ENCODE results near the gene TTC16. TPM values are rescaled to one million over a fixed set of nuclear protein-coding genes. Genes with fewer than 3 reads are reported as not detected.

The TTC16 gene
- total RNA-seq, 1 donor from 2014 or later = not detected

DNA sequence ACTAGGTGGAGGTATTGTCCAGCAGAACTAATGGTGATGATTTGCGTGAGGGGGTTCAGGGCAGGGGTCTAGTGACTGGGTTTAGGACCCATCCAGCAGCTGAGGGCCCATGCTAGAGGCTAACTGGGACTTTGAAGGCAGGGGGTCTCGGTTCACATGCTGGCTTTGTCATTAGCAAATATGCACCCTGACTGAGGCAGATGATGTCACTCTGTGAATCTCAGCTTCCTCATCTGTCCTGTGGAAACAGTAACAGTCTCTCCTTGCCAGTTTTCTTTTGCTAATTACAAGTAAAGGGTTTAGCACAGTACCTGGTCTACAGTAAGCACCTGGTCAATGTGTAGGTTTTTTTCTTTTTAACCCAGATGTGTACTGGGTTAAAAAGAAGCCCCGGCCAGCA is 57.4 kb downstream of the TTC16 start:
- no peak for TF ChIP-seq CTCF (IDR thresholded peaks at IDR 0.05)
- intact Hi-C loops (cut with micrococcal nuclease) = loop anchor here (5.0 kb wide), 2 partner anchors 161 to 294 kb away; partner anchors contain the start of genes NAIF1, SLC25A25 and STXBP1
- Mint-ChIP-seq H3K9me3 (no peaks in the 10 kb centered on the region), H3K27ac (peak overlapping the region; percentile 41), H3K4me3 (no peak overlapping the region), H3K27me3 (no peaks in the 10 kb centered on the region), H3K36me3 (ENCODE audit: low read depth) (peaks cover 62% of the 10 kb centered on the region), H3K4me1 (peaks cover 63% of the 10 kb centered on the region)
- ChIA-PET POLR2A (interaction anchor here (0.6 to 7.6 kb wide), 3 partner anchors 11 to 1206 kb away, joined by 3 to 96 read pairs (median 7); partner anchors contain the start of gene CDK9), CTCF (no interaction called here)
- ATAC-seq (ENCODE audit: low read depth) (no peak), DNase-seq (no peak)

DNA sequence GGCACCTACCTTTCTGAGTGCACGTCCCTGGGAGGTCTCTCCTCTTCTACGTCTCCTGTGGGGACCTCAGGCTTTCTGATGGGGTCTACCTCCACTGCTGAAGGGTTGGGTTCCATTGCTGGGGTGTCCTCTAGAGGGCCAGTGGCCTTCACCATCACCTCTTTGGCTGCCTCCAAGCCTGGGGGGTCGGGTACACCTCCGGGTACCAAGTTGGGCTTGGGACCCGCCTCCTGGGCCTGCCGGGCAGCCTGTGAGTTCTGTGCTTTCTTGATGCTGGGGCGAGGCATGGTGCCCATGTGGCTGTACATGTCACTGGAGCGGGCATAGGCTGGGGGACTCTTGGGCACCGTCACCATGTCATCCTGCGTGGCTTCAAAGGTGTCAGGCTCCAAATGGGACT is 58.1 kb downstream of the TTC16 start:
- peak overlapping the region; percentile 78 for H3K27ac Mint-ChIP-seq
- peak overlapping the region; percentile 35 for H3K4me3 Mint-ChIP-seq
- no peak for DNase-seq
- no peak for TF ChIP-seq CTCF (IDR thresholded peaks at IDR 0.05)
- peaks cover 58% of the 10 kb centered on the region for H3K36me3 Mint-ChIP-seq (ENCODE audit: low read depth)
- CTCF ChIA-PET = no interaction called here
- intact Hi-C loops (cut with micrococcal nuclease) = loop anchor here (5.0 kb wide), 2 partner anchors 162 to 293 kb away; partner anchors contain the start of genes NAIF1, SLC25A25 and STXBP1
- ATAC-seq (ENCODE audit: low read depth) = no peak
- POLR2A ChIA-PET = interaction anchor here (0.7 to 7.6 kb wide), 2 partner anchors 10 to 1207 kb away, joined by 7 to 96 read pairs; partner anchors contain the start of gene CDK9
- peaks cover 61% of the 10 kb centered on the region for H3K4me1 Mint-ChIP-seq
- H3K9me3 Mint-ChIP-seq = no peaks in the 10 kb centered on the region
- H3K27me3 Mint-ChIP-seq = no peaks in the 10 kb centered on the region

- Mint-ChIP-seq H3K36me3 (ENCODE audit: low read depth) (peaks cover 45% of the 10 kb centered on the region), H3K4me1 (peaks cover 57% of the 10 kb centered on the region), H3K9me3 (no peaks in the 10 kb centered on the region), H3K27me3 (no peaks in the 10 kb centered on the region), H3K27ac (peak overlapping the region; percentile 98), H3K4me3 (peak overlapping the region; percentile 94)
- ATAC-seq (ENCODE audit: low read depth) = peak; percentile 49
- TF ChIP-seq CTCF (IDR thresholded peaks at IDR 0.05) = no peak
- POLR2A ChIA-PET = interaction anchor here (0.6 to 1.5 kb wide), 9 partner anchors 9 to 140 kb away, joined by 3 to 28 read pairs (median 6); partner anchors contain the start of genes CDK9, ENG, PTRH1 and ST6GALNAC4
- DNase-seq = peak; percentile 60
- intact Hi-C loops (cut with micrococcal nuclease) = loop anchor here (1.0 to 5.0 kb wide), 2 partner anchors 9 to 351 kb away; partner anchors contain the start of gene PTGES2
- CTCF ChIA-PET = interaction anchor here (0.6 to 2.0 kb wide), 5 partner anchors 9 to 258 kb away, joined by 3 to 14 read pairs (median 5); partner anchors contain the start of gene CDK9
Measured at GRCh38 chr9:127776195-127776923, 60.5 kb downstream of the TTC16 start.

DNA sequence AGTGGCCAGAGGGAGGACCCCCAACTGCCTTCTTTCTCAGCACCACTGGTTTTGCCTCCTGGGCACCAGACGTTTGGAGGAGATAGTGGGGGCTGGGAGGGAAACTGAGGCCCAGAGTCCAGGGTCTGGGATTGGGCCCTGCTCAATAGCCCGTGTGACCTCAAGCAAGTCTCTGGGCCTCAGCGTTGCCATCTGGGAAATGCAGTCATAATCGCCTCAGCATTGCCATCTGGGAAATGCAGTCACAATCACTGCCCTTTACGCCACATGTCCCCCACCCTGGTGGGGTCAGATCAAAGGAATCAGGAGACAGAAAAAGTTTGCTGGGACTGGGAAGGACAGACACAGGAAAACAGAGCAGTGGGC is 61.0 kb downstream of the TTC16 start:
- Mint-ChIP-seq H3K27ac (peak overlapping the region; percentile 98), H3K36me3 (ENCODE audit: low read depth) (peaks cover 39% of the 10 kb centered on the region), H3K27me3 (no peaks in the 10 kb centered on the region), H3K4me3 (peak overlapping the region; percentile 94), H3K4me1 (peaks cover 57% of the 10 kb centered on the region), H3K9me3 (no peaks in the 10 kb centered on the region)
- ChIA-PET CTCF (interaction anchor here (1.1 to 2.0 kb wide), 3 partner anchors 8 to 145 kb away, joined by 5 to 14 read pairs (median 6); partner anchors contain the start of gene CDK9), POLR2A (interaction anchor here (0.6 to 1.5 kb wide), 6 partner anchors 9 to 140 kb away, joined by 3 to 28 read pairs (median 6); partner anchors contain the start of genes CDK9, ENG, PTRH1 and ST6GALNAC4)
- no peak for TF ChIP-seq CTCF (IDR thresholded peaks at IDR 0.05)
- DNase-seq (no peak), ATAC-seq (ENCODE audit: low read depth) (no peak)
- intact Hi-C loops (cut with micrococcal nuclease) = loop anchor here (1.0 to 5.0 kb wide), 2 partner anchors 8 to 350 kb away; partner anchors contain the start of gene PTGES2
